Activated CD8-positive, alpha-beta T cell treated with anti-CD3 and anti-CD28 coated beads for 36 hours (primary cell): ENCODE data around the gene C7orf57. TPM values are rescaled to one million over a fixed set of nuclear protein-coding genes. Genes with fewer than 3 reads are reported as not detected.

ENCODE experiments used
- ATAC-seq: fragments of 200-7000 bp; cut with Tn5 transposase; one replicate; pipeline ENCODE4 v1.10.0; 2021; ENCODE audit warnings: mild to moderate bottlenecking, moderate library complexity
- CTCF ChIA-PET: fragments of 350-600 bp; sonication (Branson Sonifier 250); formaldehyde crosslinking; loops from one replicate; lab custom pipeline; 2021; ENCODE audit warnings: antibody characterized with exemption; lab: Charles Lee
- POLR2A ChIA-PET: fragments of 350-600 bp; sonication (Branson Sonifier 250); formaldehyde crosslinking; loops from one replicate; lab custom pipeline; 2021; ENCODE audit warnings: antibody characterized with exemption; lab: Charles Lee
- DNase-seq: peaks from one replicate; pipeline ENCODE4 v3.0.0-alpha.2; 2020
- H3K27ac Mint-ChIP-seq: one replicate; pipeline ENCODE4 v1.8.0; 2021; ENCODE audit warnings: mild to moderate bottlenecking, mixed read lengths
- H3K27me3 Mint-ChIP-seq: one replicate; pipeline ENCODE4 v1.8.0; 2021; ENCODE audit warnings: mixed read lengths
- H3K36me3 Mint-ChIP-seq: one replicate; pipeline ENCODE4 v1.8.0; 2021; ENCODE audit warnings: low read depth, mixed read lengths
- H3K4me1 Mint-ChIP-seq: one replicate; pipeline ENCODE4 v1.8.0; 2021; ENCODE audit warnings: low read depth, mixed read lengths
- H3K4me3 Mint-ChIP-seq: one replicate; pipeline ENCODE4 v1.8.0; 2021; ENCODE audit warnings: mild to moderate bottlenecking, moderate library complexity, mixed read lengths
- H3K9me3 Mint-ChIP-seq: one replicate; pipeline ENCODE4 v1.8.0; 2021; ENCODE audit warnings: mixed read lengths
- CTCF ChIP-seq: fragments of 200-600 bp; IDR thresholded peaks from one replicate; pipeline ENCODE4 v1.8.0; 2022; ENCODE audit warnings: antibody characterized with exemption, mild to moderate bottlenecking
- intact Hi-C: fragments of 100-400 bp; cut with micrococcal nuclease; formaldehyde crosslinking; loops from one replicate; pipeline ENCODE4 v1.10.0; 2022
- total RNA-seq, 2 experiments: library from RNA; stranded (reverse); gene quantifications; one replicate each; pipeline ENCODE4 v1.2.3, GENCODE V29; 2021

The C7orf57 gene
- total RNA-seq, 2 experiments from 2014 or later = 0.74 to 0.83 TPM

GRCh38 chr7:48028938-48029337 lies 6.4 kb upstream of the C7orf57 start, which contains the start of gene SUN3:
SUN3 (minus strand) TSS chr7:48029107; CDS start chr7:48028938, 169 bp downstream.
- Mint-ChIP-seq H3K36me3 (no peaks in the 10 kb centered on the region), H3K27ac (no peak within 1 kb of the TSS), H3K4me3 (no peak within 1 kb of the TSS), H3K4me1 (no peaks in the 10 kb centered on the region), H3K9me3 (peaks cover 3% of the 10 kb centered on the region), H3K27me3 (peaks cover 15% of the 10 kb centered on the region)
- CTCF ChIA-PET = no interaction called here
- no peak for TF ChIP-seq CTCF
- DNase-seq (no peak), ATAC-seq (no peak)
- POLR2A ChIA-PET = interaction anchor here (0.9 kb wide), 1 partner anchor 37 kb away, joined by 3 read pairs; no protein-coding TSS in a partner anchor
- intact Hi-C loops = no loop called here

GRCh38 chr7:48031111-48031510 lies 4.2 kb upstream of the C7orf57 start:
- Mint-ChIP-seq H3K9me3 (no peaks in the 10 kb centered on the region), H3K4me3 (no peak overlapping the region), H3K4me1 (peaks cover 6% of the 10 kb centered on the region), H3K36me3 (no peaks in the 10 kb centered on the region), H3K27me3 (peaks cover 21% of the 10 kb centered on the region), H3K27ac (no peak overlapping the region)
- no peak for ATAC-seq
- no peak for TF ChIP-seq CTCF
- intact Hi-C loops = no loop called here
- DNase-seq = no peak
- ChIA-PET POLR2A (no interaction called here), CTCF (interaction anchor here (1.4 to 1.6 kb wide), 2 partner anchors 15 to 39 kb away, joined by 3 to 4 read pairs; no protein-coding TSS in a partner anchor)

- peaks cover 32% of the 10 kb centered on the region for H3K27me3 Mint-ChIP-seq
- CTCF ChIA-PET = interaction anchor here (1.0 kb wide), 1 partner anchor 65 kb away, joined by 3 read pairs; no protein-coding TSS in a partner anchor
- no peak for TF ChIP-seq CTCF
- no peak for DNase-seq
- POLR2A ChIA-PET = no interaction called here
- no peak overlapping the region for H3K4me3 Mint-ChIP-seq
- H3K36me3 Mint-ChIP-seq = no peaks in the 10 kb centered on the region
- H3K27ac Mint-ChIP-seq = no peak overlapping the region
- H3K4me1 Mint-ChIP-seq = peaks cover 9% of the 10 kb centered on the region
- no peak for ATAC-seq
- intact Hi-C loops = no loop called here
- H3K9me3 Mint-ChIP-seq = no peaks in the 10 kb centered on the region
Observed at GRCh38 chr7:48033922-48034321, 1.4 kb upstream of the C7orf57 start.

GRCh38 chr7:48035967-48036478 lies 680 bp downstream of the C7orf57 start:
- ChIA-PET POLR2A (interaction anchor here (0.6 to 1.8 kb wide), 2 partner anchors 15 to 53 kb away, joined by 3 to 5 read pairs; partner anchors contain the start of gene UPP1), CTCF (interaction anchor here (3.7 kb wide), 1 partner anchor 74 kb away, joined by 10 read pairs; no protein-coding TSS in a partner anchor)
- DNase-seq (peak; percentile 12), ATAC-seq (peak; percentile 32)
- Mint-ChIP-seq H3K36me3 (no peaks in the 10 kb centered on the region), H3K9me3 (no peaks in the 10 kb centered on the region), H3K4me3 (peak overlapping the region; percentile 69), H3K27me3 (peaks cover 26% of the 10 kb centered on the region), H3K4me1 (peaks cover 13% of the 10 kb centered on the region), H3K27ac (no peak overlapping the region)
- intact Hi-C loops = no loop called here
- no peak for TF ChIP-seq CTCF

GRCh38 chr7:48038815-48039506 lies 3.6 kb downstream of the C7orf57 start:
- Mint-ChIP-seq H3K4me1 (peaks cover 36% of the 10 kb centered on the region), H3K27me3 (peaks cover 20% of the 10 kb centered on the region), H3K9me3 (no peaks in the 10 kb centered on the region), H3K4me3 (no peak overlapping the region), H3K27ac (no peak overlapping the region), H3K36me3 (no peaks in the 10 kb centered on the region)
- intact Hi-C loops = no loop called here
- ChIA-PET CTCF (interaction anchor here (3.7 kb wide), 1 partner anchor 71 kb away, joined by 10 read pairs; no protein-coding TSS in a partner anchor), POLR2A (no interaction called here)
- ATAC-seq (no peak), DNase-seq (no peak)
- no peak for TF ChIP-seq CTCF
